NCI-H748 treated with DMSO at 0.1 percent for 48 hours (cell line): ENCODE measurements around the gene CYP2A6.
A peak's percentile ranks its signal among the peaks of the same experiment; 100 is the strongest.
"Not testable (repeated sequence)": the region's sequence is repeated elsewhere in the genome, so short reads cannot be mapped to it uniquely, and the experiment has no call there.

ENCODE experiments used
- DNase-seq: peaks from one replicate; lab custom pipeline; 2025; lab: John Stamatoyannopoulos, UW

CYP2A6 gene

GRCh38 chr19:40818480-40819399 lies 31.5 kb downstream of the CYP2A6 start:
- not testable (repeated sequence) for DNase-seq

DNA sequence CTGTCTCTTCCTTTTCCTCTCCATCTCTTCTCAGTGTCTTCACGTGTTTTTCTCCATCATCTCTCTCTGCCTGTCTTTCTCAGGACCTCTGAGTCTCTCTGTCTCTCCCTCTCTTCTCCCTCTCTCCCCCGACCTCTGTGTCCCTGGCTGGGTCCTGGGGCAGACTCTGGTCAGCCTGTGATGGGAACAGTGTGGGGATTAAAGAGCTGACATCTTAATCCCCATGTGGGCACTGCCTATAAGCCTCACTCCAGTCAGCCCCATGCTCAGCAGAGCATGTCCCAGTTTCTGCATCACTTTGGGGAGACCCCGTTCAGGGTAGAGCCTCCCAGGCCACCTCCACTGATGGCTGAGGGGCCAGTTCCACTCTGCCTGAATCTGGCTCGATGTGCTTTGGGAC lies 35.0 kb downstream of the CYP2A6 start:
- DNase-seq: no peak

DNA sequence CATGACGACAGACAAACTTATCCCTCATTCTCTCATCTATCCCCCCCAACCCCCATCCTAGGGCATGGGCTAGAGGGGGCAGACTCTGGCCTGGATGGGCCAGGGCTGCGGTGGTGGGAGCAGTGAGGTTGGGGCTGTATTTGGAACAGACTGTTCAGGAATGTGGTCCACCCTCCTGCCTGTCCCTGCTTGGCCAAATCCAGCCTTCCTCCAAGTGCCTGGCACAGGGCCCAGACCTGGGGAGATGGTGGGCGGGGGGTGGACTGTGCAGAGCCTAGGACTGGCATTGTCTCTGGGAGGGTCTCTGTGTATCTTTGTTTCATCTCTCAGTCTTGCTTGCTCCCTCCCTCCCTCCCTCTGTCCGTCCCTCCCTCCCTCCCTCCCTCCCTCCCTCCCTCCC lies 37.1 kb downstream of the CYP2A6 start:
- no peak for DNase-seq

GRCh38 chr19:40812571-40812970 lies 37.7 kb downstream of the CYP2A6 start:
- DNase-seq: not testable (repeated sequence)

- DNase-seq: no peak
These were observed 38.5 kb downstream of the CYP2A6 start for GRCh38 chr19:40811478-40812341.

GRCh38 chr19:40810649-40811408 lies 39.4 kb downstream of the CYP2A6 start:
- peak; percentile 35 for DNase-seq

DNA sequence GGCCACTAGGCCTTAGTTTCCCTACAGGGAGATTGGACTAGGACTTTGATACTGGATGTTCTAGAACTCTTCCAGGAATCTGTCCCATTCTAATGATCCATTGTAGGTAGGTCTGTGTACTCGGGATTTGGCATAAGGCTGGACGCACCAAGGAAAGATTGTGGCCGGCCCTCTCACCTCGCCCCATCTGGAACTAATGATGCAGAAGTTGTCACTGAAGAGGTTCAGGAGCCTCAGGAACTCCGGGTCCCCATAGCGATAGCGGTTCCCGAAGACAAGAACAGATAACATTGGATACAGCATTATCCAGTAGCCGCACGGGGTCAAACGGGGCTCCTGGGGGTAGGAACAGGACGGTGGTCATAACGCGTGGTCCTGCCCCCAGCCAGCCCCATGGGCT lies 40.1 kb downstream of the CYP2A6 start:
- no peak for DNase-seq

GRCh38 chr19:40809358-40810086 lies 40.7 kb downstream of the CYP2A6 start:
- no peak for DNase-seq

DNA sequence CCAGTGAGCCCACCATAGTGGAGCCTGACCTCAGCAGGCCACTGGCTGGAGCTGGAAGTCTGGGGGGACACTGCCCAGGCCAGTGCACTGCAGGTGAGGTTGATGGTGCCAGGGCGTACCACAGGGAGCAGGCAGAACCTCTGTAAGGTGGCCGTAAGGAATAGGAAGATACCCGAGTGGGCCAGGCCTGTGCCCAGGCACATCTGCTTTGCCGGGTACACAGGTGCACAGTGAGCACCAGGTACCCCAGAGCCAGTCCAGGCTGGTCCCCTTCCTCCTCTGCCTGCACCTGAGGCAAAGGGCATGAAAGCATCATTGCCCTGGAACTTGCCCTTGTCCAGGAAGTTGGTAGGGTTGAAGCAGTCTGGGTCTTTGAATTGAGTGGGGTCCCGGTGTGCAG lies 41.8 kb downstream of the CYP2A6 start:
- no peak for DNase-seq

GRCh38 chr19:40808021-40808325 lies 42.3 kb downstream of the CYP2A6 start:
- DNase-seq: no peak

GRCh38 chr19:40807147-40808020 lies 42.9 kb downstream of the CYP2A6 start:
- DNase-seq: peak; percentile 32

DNA sequence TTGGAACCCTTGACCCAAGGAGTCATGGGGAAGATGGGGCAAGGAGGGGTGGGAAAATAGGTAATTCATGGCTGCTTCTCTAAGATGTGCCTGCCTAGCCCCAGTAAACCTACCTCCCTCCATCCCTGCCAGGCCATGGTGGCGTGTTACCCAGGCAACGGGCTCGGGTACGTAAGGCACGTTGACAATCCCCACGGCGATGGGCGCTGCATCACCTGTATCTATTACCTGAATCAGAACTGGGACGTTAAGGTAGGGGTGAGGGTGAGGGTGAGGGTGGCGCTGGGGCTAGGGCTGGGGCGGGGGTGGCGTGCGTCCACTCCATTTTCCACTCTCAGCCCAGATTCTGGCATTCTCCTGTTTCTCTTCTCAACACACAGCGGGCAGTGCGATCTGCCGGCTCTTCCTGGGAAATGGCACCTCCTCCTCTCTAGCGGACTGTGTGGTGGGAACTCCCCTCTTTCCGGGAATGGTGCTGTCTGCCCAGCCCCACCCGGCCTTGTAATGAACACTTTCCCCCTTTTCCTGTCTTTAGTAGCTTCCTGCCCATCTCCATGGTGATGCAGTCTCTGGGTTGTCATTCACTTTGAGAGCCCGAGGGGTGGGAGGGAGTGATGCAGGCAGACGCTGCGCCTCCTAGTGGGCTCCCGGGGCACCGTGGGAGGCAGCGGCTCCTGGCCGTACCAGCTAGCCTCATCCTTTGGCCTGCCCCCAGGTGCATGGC lies 43.7 kb downstream of the CYP2A6 start:
- DNase-seq: peak; percentile 60

- no peak for DNase-seq
These were observed 44.9 kb downstream of the CYP2A6 start for GRCh38 chr19:40805258-40805868.

GRCh38 chr19:40804783-40805242 lies 45.4 kb downstream of the CYP2A6 start:
- DNase-seq: no peak

- DNase-seq: no peak
These were observed 46.1 kb downstream of the CYP2A6 start for GRCh38 chr19:40803857-40804782.

- no peak for DNase-seq
These were observed 46.9 kb downstream of the CYP2A6 start for GRCh38 chr19:40803170-40803856.

DNA sequence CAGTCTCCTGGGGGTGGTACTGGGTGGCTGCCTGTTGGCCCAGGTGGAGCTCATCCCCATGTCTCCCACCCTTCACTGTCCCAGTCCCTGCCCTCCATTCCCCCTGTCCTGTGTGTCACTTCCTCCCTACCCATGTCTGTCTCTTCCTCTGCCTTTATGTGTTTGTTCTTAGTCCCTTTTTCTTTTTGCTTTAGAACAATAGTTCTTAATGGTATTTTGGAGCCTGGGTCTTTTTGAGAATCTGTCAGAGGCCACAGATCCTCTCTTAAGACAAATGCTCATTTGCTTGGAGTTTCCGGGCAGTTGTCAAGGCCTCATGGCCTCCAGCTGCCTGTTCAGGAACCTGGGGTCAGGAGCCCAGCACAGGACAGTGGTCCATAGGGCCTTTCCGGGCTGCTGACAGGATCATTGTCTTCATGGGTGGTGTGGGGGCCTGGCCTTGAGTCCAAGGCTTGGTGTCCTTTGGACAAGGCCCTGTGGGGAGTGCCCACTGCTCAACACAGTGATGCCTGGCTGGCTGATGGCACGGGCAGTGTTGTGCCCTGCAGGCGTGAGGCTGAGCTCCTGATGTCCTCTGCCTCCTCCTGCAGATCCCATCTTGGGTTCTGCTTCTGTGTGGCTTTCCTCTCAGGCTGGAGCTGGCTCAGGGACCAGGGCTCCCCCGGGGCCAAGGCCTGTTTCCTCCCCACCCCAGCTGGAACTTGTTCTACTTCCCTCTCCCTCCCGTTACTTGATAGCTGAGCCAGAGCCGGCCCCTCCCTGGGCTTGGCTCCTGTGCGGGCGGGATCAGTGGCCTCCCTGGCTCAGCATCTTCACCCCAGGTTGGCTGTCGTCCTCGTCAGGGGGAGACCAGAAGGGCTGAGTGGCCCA lies 47.7 kb downstream of the CYP2A6 start:
- DNase-seq: no peak
